K562 (cell line): Measurements from ENCODE around the gene RGS7.

Experiments
- NELFE ChIP-seq: IDR thresholded peaks from 2 replicates; pipeline ENCODE4 v1.6.1; 2011; ENCODE audit warnings: mild to moderate bottlenecking; ENCODE audit not compliant: insufficient read depth, insufficient read length
- RFX5 ChIP-seq: IDR thresholded peaks from 2 replicates; pipeline ENCODE4 v1.6.1; 2011; ENCODE audit warnings: low read depth, mild to moderate bottlenecking, improper control_type of control experiment, low read length

DNA sequence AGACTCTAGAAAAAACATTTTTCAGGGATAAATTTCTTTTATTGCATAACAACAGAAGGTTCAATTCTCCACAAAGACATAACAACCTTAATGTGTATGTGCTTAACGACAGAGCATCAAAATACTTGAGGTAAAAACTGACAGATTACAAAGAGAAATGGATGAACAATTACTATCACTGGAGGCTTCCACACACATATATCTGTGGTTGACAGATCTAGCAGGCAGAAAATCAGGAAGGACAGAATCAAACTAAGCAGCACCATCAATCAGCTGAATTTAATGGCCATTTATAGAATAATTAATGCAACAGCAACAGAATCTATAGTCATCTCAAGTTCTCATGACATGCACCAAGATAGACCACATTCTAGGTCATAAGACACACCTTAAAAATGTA lies 439.0 kb downstream of the RGS7 start:
- TF ChIP-seq RFX5 (no peak), NELFE (no peak)
